CD4-positive, alpha-beta T cell treated with Interferon gamma for 1 hour (primary cell): ENCODE measurements around the gene RIPK3.

Experiments
- DNase-seq: peaks from one replicate; pipeline ENCODE4 v3.0.0-alpha.2; 2020

The RIPK3 gene

DNA sequence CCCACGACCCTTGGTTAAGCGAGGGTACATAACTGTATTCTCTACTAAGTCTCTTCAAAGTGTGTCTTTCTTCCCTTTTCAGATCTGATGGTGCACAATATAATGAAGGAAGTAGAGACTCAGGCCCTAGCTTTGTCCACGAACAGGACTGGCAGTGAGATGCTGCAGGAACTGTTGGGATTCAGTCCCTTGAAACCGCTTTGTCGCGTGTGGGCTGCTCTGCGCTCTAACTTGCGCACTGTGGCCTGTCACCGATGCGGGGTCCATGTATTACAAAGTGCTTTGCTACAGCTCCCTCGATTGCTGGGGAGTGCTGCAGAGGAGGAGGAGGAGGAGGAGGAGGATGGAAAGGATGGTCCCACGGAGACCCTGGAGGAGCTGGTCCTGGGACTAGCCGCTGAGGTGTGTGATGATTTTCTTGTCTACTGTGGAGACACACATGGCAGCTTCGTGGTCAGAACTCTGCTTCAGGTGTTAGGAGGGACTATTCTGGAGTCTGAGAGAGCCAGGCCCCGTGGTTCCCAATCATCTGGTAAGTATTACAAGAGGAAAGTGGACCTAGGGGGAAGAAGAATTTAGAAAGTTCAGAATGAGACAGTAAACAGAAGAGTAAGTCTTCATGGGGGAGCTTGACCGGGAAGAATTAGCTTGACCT, 39.3 kb downstream of the RIPK3 start:
- DNase-seq = no peak

DNA sequence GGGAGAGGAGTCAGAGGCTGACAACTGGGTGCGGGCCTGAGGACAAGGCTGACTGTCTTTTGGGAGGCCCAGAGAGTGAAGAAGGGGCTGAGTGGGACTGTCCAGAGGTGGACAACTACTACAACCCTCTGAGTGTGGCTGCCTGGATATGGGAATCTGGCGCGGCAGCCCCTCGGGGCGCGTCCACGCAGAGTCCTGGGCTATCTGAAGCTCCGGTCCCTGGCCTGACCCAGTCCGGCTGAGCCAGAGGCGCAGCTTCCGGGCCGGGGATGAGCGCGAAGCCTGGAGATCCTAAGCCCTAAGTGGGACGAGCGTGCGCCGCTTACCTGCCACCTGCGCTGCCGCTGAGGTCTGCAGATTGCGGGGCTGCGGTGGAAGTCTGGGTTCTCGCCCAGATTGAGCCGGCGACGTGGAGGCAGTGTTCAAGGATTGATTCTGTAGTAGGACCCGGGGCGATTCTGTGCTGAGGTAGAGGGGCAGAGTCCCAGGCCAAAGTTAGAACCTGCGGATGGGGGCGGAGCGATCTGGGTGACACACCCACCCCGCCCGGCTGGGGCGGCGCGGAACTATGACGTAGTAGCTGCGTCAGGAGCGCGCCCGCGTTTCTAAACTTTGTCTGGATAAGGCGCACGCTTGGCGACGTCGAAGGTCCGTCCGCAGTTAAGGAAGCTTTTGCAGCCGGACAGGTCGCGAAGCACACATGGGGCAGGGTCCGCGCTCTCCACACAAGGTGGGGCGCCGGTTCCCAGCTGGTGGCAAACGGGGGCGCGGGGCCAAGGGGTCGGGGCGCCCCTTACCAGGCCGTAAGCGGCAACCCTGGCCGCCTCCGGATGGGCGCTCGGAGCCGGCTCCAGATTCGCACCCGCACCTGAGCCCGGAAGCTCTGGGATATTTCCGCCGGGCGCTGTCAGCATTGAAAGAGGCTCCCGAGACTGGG, 40.3 kb downstream of the RIPK3 start, which contains the start of the genes DHRS1 and NOP9:
DHRS1 (minus strand) TSS at position 526 of the 937 bp plus-strand sequence. CDS start 674 bp downstream, outside the sequence.
NOP9 (plus strand) TSS at position 596 of the 937 bp plus-strand sequence; CDS start at position 701, 105 bp downstream.
- peak; percentile 86 for DNase-seq

DNA sequence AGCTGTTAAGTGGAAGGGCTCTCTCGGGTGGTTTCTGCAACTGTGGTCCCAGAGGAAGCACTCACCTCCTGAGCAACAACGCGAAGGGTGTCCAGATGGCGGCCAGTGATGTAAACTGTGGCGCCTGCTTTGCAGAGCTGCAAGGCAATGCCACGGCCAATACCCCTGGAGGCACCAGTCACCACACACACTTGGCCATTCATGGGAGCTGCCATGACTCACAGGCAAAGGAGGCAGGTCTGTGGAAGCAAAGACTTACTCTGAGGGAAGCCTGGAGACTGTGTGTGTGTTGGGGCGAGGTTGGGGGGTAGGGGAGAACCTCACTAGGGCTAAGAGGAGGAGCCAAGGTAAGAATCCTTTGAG, 40.9 kb downstream of the RIPK3 start:
- peak; percentile 20 for DNase-seq

DNA sequence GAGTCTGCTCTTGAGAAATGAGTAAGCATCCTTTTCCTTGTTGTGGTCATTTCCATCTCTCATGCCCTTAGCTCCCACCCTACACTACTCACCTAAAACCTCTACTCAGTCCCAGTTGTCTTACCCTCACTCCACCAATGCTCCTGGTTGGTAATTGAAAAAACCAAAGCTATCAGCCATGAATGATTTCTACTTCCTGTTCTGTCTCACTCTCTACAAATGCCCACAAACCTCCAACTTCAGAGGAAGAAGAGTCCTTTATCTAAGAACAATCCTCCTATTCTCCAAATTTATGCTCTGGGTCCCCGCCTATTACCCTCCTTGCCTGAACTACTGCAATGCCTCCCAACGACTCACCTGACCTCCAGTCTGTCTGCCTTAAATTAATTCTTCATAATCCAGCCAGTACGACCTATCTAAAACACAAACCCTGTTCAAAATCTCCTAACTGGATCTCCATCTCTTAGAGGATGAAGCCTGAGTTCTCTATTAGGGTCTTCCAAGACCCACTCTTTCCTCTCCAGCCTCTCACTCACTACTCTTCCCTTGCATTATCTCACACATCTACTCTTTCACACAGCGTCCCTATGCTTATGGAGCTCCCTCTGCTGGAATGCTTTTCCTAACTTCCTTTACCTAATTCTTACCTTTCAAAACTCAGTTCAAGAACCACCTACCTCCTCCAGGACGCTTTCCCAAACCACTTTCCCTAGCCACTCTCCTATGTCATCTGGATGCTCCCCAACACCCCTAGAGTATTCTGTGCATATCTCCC, 42.4 kb downstream of the RIPK3 start:
- no peak for DNase-seq

DNA sequence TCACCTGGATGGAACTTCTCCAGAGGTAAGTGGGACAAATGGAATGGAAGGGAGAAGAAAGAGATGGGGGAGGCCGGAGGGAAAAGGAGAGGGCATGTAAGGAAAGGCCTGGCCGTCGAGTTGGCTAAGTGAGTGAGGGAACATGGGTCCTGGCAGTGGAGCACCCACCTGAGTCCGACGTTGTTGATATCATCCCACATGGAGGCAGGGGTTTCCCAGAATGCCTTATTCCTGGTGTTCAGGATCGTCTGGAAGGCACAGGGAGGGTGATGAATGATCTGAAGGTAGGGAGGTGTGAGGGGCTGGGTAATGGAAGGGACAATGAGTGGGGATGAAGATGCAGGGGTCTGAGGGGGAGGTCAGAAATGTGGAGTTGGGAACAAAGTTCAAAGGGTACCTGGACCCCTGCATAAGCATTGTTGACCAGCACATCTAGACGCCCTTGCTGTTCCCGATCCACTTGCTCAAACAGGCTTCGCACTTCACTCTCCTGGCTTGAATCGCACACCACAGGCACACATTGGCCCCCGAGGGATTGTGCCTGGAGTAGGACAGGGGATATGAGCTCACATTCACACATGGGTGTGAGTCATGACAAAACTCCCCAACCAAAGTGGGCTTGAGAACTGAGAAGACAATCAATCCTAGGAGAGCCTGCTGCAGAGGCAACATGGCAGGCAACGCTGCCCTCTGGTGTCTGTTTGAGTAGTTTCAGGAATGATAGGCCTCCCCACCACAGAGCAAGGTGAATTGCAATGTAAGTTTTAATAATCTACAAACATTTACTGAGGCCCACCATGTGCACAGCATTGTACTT, 43.2 kb downstream of the RIPK3 start:
- DNase-seq = peak; percentile 80

DNA sequence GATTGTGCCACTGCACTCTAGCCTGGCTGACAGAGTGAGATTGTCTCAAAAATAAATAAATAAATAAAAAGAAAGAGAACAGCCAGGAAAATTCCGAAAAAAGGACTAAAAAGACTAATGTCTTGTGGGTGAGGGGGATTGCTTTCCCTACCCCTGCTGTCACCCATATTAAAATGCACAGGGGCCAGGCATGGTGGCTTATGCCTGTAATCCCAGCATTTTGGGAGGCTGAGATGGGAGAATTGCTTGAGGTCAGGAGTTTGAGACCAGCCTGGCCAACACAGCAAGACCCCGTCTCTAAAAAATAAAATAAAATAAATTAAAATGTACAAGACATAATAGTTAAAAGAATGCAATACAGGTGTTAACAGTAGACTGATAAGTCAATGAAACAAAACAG, 46.3 kb downstream of the RIPK3 start:
- DNase-seq = no peak

DNA sequence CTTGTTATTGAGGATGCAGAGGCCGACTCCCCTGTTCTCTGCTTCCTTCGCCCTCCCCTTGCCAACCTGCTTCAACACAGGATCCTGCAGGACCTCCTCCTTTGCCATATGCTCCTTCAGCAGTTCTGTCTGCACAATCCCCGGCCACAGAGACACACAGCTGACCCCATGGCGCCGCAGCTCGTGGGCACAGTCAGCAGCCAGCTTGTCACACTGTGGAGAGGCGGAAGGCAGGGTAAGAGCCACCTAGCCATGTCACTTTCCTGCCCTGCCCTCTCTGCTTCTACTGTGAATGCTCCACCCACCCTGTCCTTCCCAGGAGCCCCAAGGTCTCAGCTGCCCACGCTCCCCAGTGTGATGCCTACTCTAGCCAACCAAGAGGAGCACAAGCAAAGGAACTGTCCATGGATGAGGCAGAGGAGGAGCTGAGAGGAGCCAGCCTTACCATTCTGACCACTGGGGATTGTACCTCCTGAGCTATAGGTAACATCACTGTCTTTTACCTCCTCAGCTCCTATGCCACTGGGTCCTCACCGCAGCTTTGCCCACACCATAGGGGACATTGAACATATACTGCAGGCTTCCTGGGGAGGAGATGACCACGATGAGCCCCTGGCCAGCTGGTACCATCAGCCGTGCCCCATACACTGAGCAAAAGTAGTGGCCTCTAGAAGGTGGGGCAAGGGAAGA, 47.5 kb downstream of the RIPK3 start:
- no peak for DNase-seq

DNA sequence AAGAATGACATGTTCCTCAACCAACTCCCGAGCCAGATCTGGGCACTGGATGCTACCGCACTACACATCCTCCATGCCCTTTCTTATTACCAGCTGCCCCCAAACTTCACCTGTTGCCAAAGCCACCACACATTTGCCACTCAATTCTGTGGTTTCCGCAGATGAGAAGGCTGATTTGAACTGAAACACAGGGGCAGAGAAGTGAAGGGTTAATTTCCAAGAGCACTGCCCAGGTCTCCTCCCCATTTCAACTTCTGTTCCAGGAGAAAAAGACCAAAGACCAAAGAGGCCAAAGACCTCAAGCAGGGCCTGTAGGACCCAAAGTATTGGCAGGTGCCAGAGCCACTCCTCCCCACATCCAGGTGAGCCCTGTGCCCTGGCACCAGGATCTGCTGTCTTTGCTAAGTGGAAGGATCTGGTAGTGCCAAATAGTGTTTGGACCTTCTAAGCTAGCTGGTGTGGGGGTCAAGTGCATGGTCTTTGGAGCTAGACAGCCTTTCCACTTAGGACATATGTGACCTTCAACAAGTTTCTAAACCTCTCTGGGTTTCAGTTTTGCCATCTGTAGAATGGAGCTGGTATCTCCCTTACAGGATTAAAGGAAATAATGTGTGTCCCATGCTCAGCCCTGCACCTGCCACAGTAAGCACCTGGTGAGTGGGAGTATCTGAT, 48.2 kb downstream of the RIPK3 start:
- no peak for DNase-seq

DNA sequence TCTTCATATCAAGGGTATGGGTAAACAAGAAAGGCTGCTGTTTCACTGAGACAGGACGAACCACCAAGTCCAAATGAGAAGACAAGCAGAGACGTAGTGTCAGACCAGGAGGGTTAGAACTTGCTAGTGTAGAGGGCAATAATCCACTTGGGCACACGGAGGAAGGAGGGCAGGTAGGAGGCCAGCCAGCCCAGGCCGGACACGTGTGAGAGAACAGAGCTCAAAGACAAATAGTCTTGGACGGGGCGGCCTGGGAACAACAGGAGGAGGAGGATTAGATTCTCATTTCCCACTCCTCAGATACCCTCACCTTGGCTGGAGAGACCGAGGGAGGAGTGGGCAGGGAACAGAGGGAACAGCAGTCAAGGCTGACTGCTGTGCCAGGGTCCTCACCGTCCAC, 49.0 kb downstream of the RIPK3 start:
- no peak for DNase-seq

DNA sequence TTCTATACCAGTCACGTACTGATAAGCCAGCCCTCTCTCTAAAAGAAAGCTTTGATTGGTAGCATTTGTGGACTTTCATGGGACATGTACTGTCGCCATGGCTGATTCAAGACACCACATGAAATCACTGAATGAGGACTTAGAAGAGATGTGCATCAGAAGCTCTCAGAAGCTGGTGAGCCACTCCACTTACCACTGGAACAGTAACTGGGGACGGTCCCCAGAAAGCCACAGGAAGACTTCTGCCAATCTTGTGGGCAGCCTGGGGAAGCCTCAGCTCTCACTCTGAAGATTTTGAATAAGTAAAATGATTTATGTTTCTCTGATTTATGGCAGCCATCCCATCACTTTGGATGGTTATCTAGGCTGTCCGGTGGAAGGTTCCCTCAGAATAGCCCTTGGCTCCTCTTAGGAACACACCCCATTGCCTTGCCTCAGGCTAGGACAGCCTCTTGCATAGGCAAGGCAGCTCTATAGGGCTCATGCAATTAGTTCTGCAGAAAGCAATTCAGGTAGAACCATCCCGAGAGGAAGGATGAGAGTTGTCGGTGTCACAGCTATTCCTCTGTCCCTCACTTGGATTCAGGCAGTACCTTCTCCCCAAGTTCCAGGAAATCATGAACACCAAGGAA, 50.0 kb downstream of the RIPK3 start:
- DNase-seq = no peak

DNA sequence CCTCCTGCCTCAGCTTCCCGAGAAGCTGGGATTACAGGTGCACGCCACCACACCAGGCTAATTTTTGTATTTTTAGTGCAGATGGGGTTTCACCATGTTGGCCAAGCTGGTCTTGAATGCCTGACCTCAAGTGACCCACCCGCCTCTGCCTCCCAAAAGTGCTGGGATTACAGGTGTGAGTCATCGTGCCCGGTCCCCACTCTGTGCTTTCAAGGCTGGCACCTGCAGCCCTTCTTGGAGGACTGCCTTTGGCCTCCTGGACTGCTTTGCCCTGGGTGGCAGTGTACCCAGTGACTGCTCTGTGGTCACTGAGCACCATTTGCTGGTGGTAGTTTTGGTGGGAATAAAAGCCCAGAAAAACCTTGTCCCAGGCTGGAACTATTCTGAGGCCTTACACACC, 52.8 kb downstream of the RIPK3 start:
- no peak for DNase-seq
